ENCODE results near the gene MTCL3.

MTCL3 gene

DNA sequence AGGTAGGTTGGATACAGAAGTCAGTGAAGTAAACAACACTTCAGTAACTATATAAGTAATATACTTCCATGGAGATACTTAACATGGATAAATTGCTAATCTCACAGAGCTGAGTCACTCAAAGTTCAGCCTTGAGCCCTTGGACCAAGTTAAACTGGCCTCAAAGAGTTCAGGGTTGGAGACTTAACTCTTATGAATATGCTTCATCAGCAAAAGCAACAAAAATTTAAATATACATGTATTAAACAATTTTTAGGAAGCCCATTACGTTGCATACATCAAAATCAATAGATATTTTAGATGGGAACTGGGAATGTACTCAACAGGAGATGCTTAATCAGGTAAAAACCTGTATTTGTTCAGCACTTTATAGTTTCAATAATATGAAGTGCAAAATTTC, 12.2 kb downstream of the MTCL3 start:
- Histone ChIP-seq H2AFZ (ENCODE audit: control insufficient read depth, low read length) (no peak overlapping the region), H3K27me3 (ENCODE audit: control insufficient read depth, extremely low read depth, insufficient read depth, low read length) (no peaks in the 10 kb centered on the region), H3K4me2 (ENCODE audit: control insufficient read depth, extremely low read depth, insufficient read depth, low read depth, low read length) (no peak overlapping the region), H3K36me3 (ENCODE audit: control insufficient read depth in 2 of 2, extremely low read depth in 1 of 2, insufficient read depth in 2 of 2, low read length in 2 of 2) (no peaks in the 10 kb centered on the region), H3K79me2 (ENCODE audit: control insufficient read depth, insufficient read depth, low read length) (no peaks in the 10 kb centered on the region), H3K4me3 (ENCODE audit: control insufficient read depth in 2 of 3, extremely low read depth in 1 of 3, insufficient read depth in 2 of 3, low read depth in 1 of 3, low read length in 3 of 3) (no peak overlapping the region), H3K9ac (ENCODE audit: control insufficient read depth, extremely low read depth, insufficient read depth, low read length) (no peak overlapping the region), H3K9me1 (ENCODE audit: control insufficient read depth, extremely low read depth, insufficient read depth, low read length) (no peaks in the 10 kb centered on the region), H3K4me1 (ENCODE audit: control insufficient read depth, extremely low read depth, insufficient read depth, low read length) (no peaks in the 10 kb centered on the region), H4K20me1 (ENCODE audit: control insufficient read depth, extremely low read depth, insufficient read depth, low read length) (no peaks in the 10 kb centered on the region), H3K27ac (ENCODE audit: control insufficient read depth, insufficient read depth, low read length) (no peak overlapping the region), H3K9me3 (ENCODE audit: control insufficient read depth, low read depth, low read length) (no peaks in the 10 kb centered on the region)
- DNase-seq (ENCODE audit: low read depth, low spot score) (no peak), FAIRE-seq (no peak)
- TF ChIP-seq EZH2 (IDR thresholded peaks at IDR 0.05; ENCODE audit: low read length) = no peak
- TF ChIP-seq, protein P1, sequence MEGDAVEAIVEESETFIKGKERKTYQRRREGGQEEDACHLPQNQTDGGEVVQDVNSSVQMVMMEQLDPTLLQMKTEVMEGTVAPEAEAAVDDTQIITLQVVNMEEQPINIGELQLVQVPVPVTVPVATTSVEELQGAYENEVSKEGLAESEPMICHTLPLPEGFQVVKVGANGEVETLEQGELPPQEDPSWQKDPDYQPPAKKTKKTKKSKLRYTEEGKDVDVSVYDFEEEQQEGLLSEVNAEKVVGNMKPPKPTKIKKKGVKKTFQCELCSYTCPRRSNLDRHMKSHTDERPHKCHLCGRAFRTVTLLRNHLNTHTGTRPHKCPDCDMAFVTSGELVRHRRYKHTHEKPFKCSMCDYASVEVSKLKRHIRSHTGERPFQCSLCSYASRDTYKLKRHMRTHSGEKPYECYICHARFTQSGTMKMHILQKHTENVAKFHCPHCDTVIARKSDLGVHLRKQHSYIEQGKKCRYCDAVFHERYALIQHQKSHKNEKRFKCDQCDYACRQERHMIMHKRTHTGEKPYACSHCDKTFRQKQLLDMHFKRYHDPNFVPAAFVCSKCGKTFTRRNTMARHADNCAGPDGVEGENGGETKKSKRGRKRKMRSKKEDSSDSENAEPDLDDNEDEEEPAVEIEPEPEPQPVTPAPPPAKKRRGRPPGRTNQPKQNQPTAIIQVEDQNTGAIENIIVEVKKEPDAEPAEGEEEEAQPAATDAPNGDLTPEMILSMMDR (optimal IDR thresholded peaks at IDR 0.05 in 1 of 3, IDR thresholded peaks at IDR 0.05 in 1 of 3, conservative IDR thresholded peaks at IDR 0.05 in 1 of 3; ENCODE audit: extremely low read depth in 1 of 3, insufficient read depth in 2 of 3, low read length in 3 of 3) = no peak
- dilution Hi-C loops (cut with MboI; ENCODE audit: extremely low pct_ligation_motif_present, low sequenced_read_pairs) = no loop called here

DNA sequence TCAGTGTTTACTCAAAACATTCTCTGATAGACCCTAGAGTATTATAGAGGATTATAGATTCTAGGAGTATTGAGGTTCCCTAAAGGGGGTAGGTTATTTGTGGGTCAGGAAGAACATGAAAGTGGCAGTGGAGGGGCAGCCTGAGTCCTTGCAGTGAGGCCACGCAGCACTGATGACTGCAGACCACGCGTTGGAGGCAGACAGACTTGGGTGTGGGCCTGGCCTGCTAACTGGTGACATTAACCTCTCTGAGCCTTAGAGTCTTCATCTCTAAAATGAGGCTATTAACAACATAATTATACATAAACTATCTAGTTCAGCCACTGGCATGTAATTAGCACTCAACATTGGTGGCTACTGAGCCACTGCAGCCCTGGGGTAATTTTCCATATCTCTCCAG, 16.1 kb downstream of the MTCL3 start:
- Histone ChIP-seq H3K9me1 (ENCODE audit: control insufficient read depth, extremely low read depth, insufficient read depth, low read length) (no peaks in the 10 kb centered on the region), H3K4me3 (ENCODE audit: control insufficient read depth in 2 of 3, extremely low read depth in 1 of 3, insufficient read depth in 2 of 3, low read depth in 1 of 3, low read length in 3 of 3) (no peak overlapping the region), H3K27ac (ENCODE audit: control insufficient read depth, insufficient read depth, low read length) (no peak overlapping the region), H3K4me2 (ENCODE audit: control insufficient read depth, extremely low read depth, insufficient read depth, low read depth, low read length) (no peak overlapping the region), H3K9ac (ENCODE audit: control insufficient read depth, extremely low read depth, insufficient read depth, low read length) (no peak overlapping the region), H3K79me2 (ENCODE audit: control insufficient read depth, insufficient read depth, low read length) (no peaks in the 10 kb centered on the region), H4K20me1 (ENCODE audit: control insufficient read depth, extremely low read depth, insufficient read depth, low read length) (no peaks in the 10 kb centered on the region), H2AFZ (ENCODE audit: control insufficient read depth, low read length) (no peak overlapping the region), H3K36me3 (ENCODE audit: control insufficient read depth in 2 of 2, extremely low read depth in 1 of 2, insufficient read depth in 2 of 2, low read length in 2 of 2) (no peaks in the 10 kb centered on the region), H3K4me1 (ENCODE audit: control insufficient read depth, extremely low read depth, insufficient read depth, low read length) (no peaks in the 10 kb centered on the region), H3K9me3 (ENCODE audit: control insufficient read depth, low read depth, low read length) (no peaks in the 10 kb centered on the region), H3K27me3 (ENCODE audit: control insufficient read depth, extremely low read depth, insufficient read depth, low read length) (no peaks in the 10 kb centered on the region)
- DNase-seq (ENCODE audit: low read depth, low spot score) (no peak), FAIRE-seq (no peak)
- TF ChIP-seq EZH2 (IDR thresholded peaks at IDR 0.05; ENCODE audit: low read length) = no peak
- TF ChIP-seq, protein P1 (optimal IDR thresholded peaks at IDR 0.05 in 1 of 3, IDR thresholded peaks at IDR 0.05 in 1 of 3, conservative IDR thresholded peaks at IDR 0.05 in 1 of 3; ENCODE audit: extremely low read depth in 1 of 3, insufficient read depth in 2 of 3, low read length in 3 of 3) = no peak
- dilution Hi-C loops (cut with MboI; ENCODE audit: extremely low pct_ligation_motif_present, low sequenced_read_pairs) = no loop called here

Data from keratinocyte (primary cell).